Panc1 (cell line): ENCODE data around the gene RAB3GAP2. TPM values are rescaled to one million over a fixed set of nuclear protein-coding genes. Genes with fewer than 3 reads are reported as not detected.

Source experiments
- ATAC-seq: fragments of 200-7000 bp; cut with Tn5 transposase; 2 replicates; pipeline ENCODE4 v1.9.1; 2020; ENCODE audit warnings: mild to moderate bottlenecking, moderate library complexity
- BruUV-seq: library from RNA; stranded (reverse); fragments of 400-500 nt; replicated peaks from 2 replicates; lab custom pipeline; 2021; lab: Mats Ljungman, UMichigan
- CTCF ChIA-PET: fragments of 300-600 bp; sonication (Branson Sonifier 250); formaldehyde crosslinking; loops from one replicate; lab custom pipeline; 2022; ENCODE audit warnings: antibody characterized with exemption; lab: Charles Lee
- POLR2A ChIA-PET: fragments of 300-600 bp; sonication (Branson Sonifier 250); formaldehyde crosslinking; loops from one replicate; lab custom pipeline; 2022; ENCODE audit warnings: antibody characterized with exemption; lab: Charles Lee
- DNase-seq: peaks from one replicate; pipeline ENCODE4 v3.0.0-alpha.2; 2010; ENCODE audit warnings: low read depth, low spot score
- H3K27ac ChIP-seq: 2 replicates; pipeline ENCODE4 v1.5.1; 2011; ENCODE audit warnings: mild to moderate bottlenecking, low read length, inconsistent platforms
- H3K27me3 ChIP-seq: fragments of 200-500 bp; sonication (Bioruptor generic); 2 replicates; pipeline ENCODE4 v1.6.0; 2014; ENCODE audit warnings: low read length, inconsistent platforms; ENCODE audit not compliant: control insufficient read depth, insufficient read depth
- H3K36me3 ChIP-seq: fragments of 200-500 bp; sonication (Bioruptor generic); 2 replicates; pipeline ENCODE4 v1.5.1; 2014; ENCODE audit warnings: inconsistent platforms, mild to moderate bottlenecking, low read length, moderate library complexity; ENCODE audit not compliant: control insufficient read depth, insufficient read depth
- H3K4me1 ChIP-seq: 2 replicates; pipeline ENCODE4 v1.5.1; 2011; ENCODE audit warnings: inconsistent platforms, mild to moderate bottlenecking, low read length, moderate library complexity; ENCODE audit not compliant: control insufficient read depth, insufficient read depth
- H3K4me3 ChIP-seq, 2 experiments: 2 replicates each; pipeline ENCODE4 v1.5.1; 2011 to 2012; ENCODE audit warnings: low read depth in 2 of 2, low read length in 2 of 2, mild to moderate bottlenecking in 2 of 2, inconsistent platforms in 1 of 2, moderate library complexity in 1 of 2
- H3K9me3 ChIP-seq: fragments of 200-500 bp; sonication (Bioruptor generic); 2 replicates; pipeline ENCODE4 v1.5.1; 2014; ENCODE audit warnings: low read depth, mild to moderate bottlenecking, inconsistent platforms, low read length, moderate library complexity; ENCODE audit not compliant: control insufficient read depth, insufficient read depth
- POLR2AphosphoS5 ChIP-seq: IDR thresholded peaks from 2 replicates; pipeline ENCODE4 v1.6.1; 2012; ENCODE audit warnings: mild to moderate bottlenecking, low read depth, low read length, moderate library complexity
- SIN3A ChIP-seq: IDR thresholded peaks from 2 replicates; pipeline ENCODE4 v1.6.1; 2012; ENCODE audit warnings: low read depth, mild to moderate bottlenecking, low read length, moderate library complexity, borderline replicate concordance; ENCODE audit not compliant: insufficient read depth
- TCF7L2 ChIP-seq: IDR thresholded peaks from 2 replicates; pipeline ENCODE4 v1.6.1; 2011; ENCODE audit warnings: mild to moderate bottlenecking, low read depth, low read length, inconsistent platforms
- in situ Hi-C: cut with HindIII; loops from 2 replicates; pipeline ENCODE4 v1.10.0; 2016; ENCODE audit warnings: low sequenced_read_pairs, low pct_unique_long_range_greater_than_20kb
- intact Hi-C: fragments of 100-400 bp; cut with micrococcal nuclease; formaldehyde crosslinking; loops from one replicate; pipeline ENCODE4 v1.10.0; 2022; ENCODE audit not compliant: unreplicated experiment
- total RNA-seq: library from RNA; stranded (reverse); gene quantifications from one replicate; pipeline ENCODE4 v1.2.1, GENCODE V29; 2021; ENCODE audit not compliant: unreplicated experiment
- TF ChIP-seq, protein P1 (sequence below), 2 experiments: IDR thresholded peaks; 2 replicates each; pipeline ENCODE4 v1.6.1; 2011 to 2012; ENCODE audit warnings: low read depth in 2 of 2, control low read depth in 1 of 2, low read length in 1 of 2, mild to moderate bottlenecking in 1 of 2, moderate library complexity in 1 of 2; ENCODE audit not compliant: insufficient read depth in 1 of 2
- TF ChIP-seq, protein P2 (sequence below): fragments of 450-650 bp; IDR thresholded peaks from 2 replicates; pipeline ENCODE4 v1.5.1; 2017; ENCODE audit warnings: mild to moderate bottlenecking

The RAB3GAP2 gene
- total RNA-seq, 1 experiment from 2014 or later, result 39.0 TPM

- Histone ChIP-seq H3K36me3 (no peaks in the 10 kb centered on the region), H3K4me1 (no peaks in the 10 kb centered on the region), H3K27me3 (no peaks in the 10 kb centered on the region; the same call in none of the 2 replicates), H3K27ac (no peak overlapping the region), H3K9me3 (no peaks in the 10 kb centered on the region), H3K4me3 (no peak overlapping the region)
- ATAC-seq (no peak), DNase-seq (no peak)
- TF ChIP-seq SIN3A, result no peak
- no peak for TF ChIP-seq POLR2AphosphoS5
- TF ChIP-seq, protein P1, sequence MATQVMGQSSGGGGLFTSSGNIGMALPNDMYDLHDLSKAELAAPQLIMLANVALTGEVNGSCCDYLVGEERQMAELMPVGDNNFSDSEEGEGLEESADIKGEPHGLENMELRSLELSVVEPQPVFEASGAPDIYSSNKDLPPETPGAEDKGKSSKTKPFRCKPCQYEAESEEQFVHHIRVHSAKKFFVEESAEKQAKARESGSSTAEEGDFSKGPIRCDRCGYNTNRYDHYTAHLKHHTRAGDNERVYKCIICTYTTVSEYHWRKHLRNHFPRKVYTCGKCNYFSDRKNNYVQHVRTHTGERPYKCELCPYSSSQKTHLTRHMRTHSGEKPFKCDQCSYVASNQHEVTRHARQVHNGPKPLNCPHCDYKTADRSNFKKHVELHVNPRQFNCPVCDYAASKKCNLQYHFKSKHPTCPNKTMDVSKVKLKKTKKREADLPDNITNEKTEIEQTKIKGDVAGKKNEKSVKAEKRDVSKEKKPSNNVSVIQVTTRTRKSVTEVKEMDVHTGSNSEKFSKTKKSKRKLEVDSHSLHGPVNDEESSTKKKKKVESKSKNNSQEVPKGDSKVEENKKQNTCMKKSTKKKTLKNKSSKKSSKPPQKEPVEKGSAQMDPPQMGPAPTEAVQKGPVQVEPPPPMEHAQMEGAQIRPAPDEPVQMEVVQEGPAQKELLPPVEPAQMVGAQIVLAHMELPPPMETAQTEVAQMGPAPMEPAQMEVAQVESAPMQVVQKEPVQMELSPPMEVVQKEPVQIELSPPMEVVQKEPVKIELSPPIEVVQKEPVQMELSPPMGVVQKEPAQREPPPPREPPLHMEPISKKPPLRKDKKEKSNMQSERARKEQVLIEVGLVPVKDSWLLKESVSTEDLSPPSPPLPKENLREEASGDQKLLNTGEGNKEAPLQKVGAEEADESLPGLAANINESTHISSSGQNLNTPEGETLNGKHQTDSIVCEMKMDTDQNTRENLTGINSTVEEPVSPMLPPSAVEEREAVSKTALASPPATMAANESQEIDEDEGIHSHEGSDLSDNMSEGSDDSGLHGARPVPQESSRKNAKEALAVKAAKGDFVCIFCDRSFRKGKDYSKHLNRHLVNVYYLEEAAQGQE (IDR thresholded peaks at IDR 0.05; ENCODE audit: insufficient read depth in 1 of 2, low read depth in 2 of 2, low read length in 1 of 2), result no peak
- no peak for TF ChIP-seq TCF7L2
- TF ChIP-seq, protein P2, sequence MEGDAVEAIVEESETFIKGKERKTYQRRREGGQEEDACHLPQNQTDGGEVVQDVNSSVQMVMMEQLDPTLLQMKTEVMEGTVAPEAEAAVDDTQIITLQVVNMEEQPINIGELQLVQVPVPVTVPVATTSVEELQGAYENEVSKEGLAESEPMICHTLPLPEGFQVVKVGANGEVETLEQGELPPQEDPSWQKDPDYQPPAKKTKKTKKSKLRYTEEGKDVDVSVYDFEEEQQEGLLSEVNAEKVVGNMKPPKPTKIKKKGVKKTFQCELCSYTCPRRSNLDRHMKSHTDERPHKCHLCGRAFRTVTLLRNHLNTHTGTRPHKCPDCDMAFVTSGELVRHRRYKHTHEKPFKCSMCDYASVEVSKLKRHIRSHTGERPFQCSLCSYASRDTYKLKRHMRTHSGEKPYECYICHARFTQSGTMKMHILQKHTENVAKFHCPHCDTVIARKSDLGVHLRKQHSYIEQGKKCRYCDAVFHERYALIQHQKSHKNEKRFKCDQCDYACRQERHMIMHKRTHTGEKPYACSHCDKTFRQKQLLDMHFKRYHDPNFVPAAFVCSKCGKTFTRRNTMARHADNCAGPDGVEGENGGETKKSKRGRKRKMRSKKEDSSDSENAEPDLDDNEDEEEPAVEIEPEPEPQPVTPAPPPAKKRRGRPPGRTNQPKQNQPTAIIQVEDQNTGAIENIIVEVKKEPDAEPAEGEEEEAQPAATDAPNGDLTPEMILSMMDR, result no peak
- intact Hi-C loops (no loop called here), in situ Hi-C loops (no loop called here)
- CTCF ChIA-PET, result no interaction called here
- no TSS peak for BruUV-seq
- POLR2A ChIA-PET, result no interaction called here
Measured at GRCh38 chr1:220301630-220302029, 29.4 kb upstream of the RAB3GAP2 start.

DNA sequence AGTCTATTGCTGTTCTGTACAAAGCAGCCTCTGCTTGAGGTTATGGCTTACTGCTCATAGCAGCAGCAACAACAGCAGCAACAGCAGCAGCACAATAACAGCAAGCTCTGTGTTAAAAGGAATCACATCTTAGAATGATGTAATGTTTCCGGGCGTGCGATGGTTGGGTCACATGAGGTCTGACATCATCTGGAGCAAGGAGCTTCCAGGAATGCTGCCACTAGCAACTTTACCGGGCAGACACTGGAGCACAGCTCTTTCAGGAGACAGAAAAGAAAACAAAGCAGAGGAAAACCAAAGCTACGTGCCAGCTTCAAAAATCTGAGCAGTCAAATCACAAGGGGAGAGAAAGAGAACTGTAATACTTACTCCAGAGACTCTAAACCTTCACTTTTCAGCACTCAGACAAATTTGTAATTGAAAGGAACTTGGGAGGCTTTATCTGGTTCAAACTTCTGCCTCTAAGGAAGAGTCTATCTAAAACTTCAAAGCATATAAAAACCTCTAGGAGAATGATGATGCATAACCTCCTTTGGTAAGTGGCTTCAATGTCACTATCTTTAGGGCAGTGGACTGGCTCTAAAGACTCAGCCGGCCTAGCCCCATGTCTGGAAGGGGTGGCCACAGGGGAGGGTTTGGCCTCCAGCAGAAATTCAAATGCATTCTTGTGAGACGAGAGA lies 28.3 kb upstream of the RAB3GAP2 start:
- Histone ChIP-seq H3K4me3 (peak overlapping the region in 1 of 2 experiments; percentile 31; a peak in 2 of 4 replicates), H3K27ac (no peak overlapping the region), H3K36me3 (no peaks in the 10 kb centered on the region), H3K4me1 (no peaks in the 10 kb centered on the region), H3K9me3 (no peaks in the 10 kb centered on the region), H3K27me3 (no peaks in the 10 kb centered on the region; the same call in none of the 2 replicates)
- in situ Hi-C loops, result no loop called here
- TF ChIP-seq, protein P2, result no peak
- TF ChIP-seq POLR2AphosphoS5 (no peak), SIN3A (no peak), TCF7L2 (no peak)
- TF ChIP-seq, protein P1 (IDR thresholded peaks at IDR 0.05; ENCODE audit: insufficient read depth in 1 of 2, low read depth in 2 of 2, low read length in 1 of 2), result no peak
- DNase-seq, result peak; percentile 73
- BruUV-seq, result no TSS peak
- ChIA-PET POLR2A (interaction anchor here (0.6 kb wide), 1 partner anchor 321 kb away, joined by 3 read pairs; no protein-coding TSS in a partner anchor), CTCF (no interaction called here)
- intact Hi-C loops, result no loop called here
- 0 out of 2 replicates have a peak, but pooled peaks have one; percentile 45 for ATAC-seq
